HepG2 (cell line): Measurements from ENCODE around the gene SHANK3. TPM values are rescaled to one million over a fixed set of nuclear protein-coding genes. Genes with fewer than 3 reads are reported as not detected.

ENCODE experiments used
- ATAC-seq: fragments of 200-7000 bp; cut with Tn5 transposase; 3 replicates; pipeline ENCODE4 v1.9.1; 2020; ENCODE audit warnings: mild to moderate bottlenecking, moderate library complexity
- BruUV-seq: library from RNA; stranded (reverse); fragments of 400-500 nt; replicated peaks from 2 replicates; lab custom pipeline; 2021; lab: Mats Ljungman, UMichigan
- CTCF ChIA-PET: fragments of 300-600 bp; formaldehyde crosslinking; extraction: SDS; loops from one replicate; lab custom pipeline; 2021; ENCODE audit warnings: low total read pairs, inconsistent platforms, low intra/inter-chr PET ratio; lab: Yijun Ruan, JAX
- POLR2A ChIA-PET: fragments of 350-600 bp; sonication (Branson Sonifier 250); formaldehyde crosslinking; loops from one replicate; lab custom pipeline; 2020; ENCODE audit warnings: antibody characterized with exemption, inconsistent platforms; lab: Yijun Ruan, JAX
- DNase-seq: peaks from one replicate; pipeline ENCODE4 v3.0.0-alpha.2; 2015; ENCODE audit warnings: low spot score
- FAIRE-seq: peaks from 3 replicates; lab custom pipeline; 2011; peaks lifted over from hg19 to GRCh38; lab: Jason Lieb, UNC
- H2AFZ ChIP-seq: one replicate; pipeline ENCODE4 v1.6.1; 2011; ENCODE audit warnings: low read length, inconsistent platforms
- H3K27ac ChIP-seq: fragments of 300-600 bp; 3 replicates; pipeline ENCODE4 v1.8.0; 2011; ENCODE audit warnings: mixed run types, mild to moderate bottlenecking, mixed read lengths, low read length, inconsistent platforms; ENCODE audit not compliant: insufficient read depth; ENCODE audit errors: extremely low read length
- H3K27me3 ChIP-seq, 2 experiments: fragments of 200-600 bp in 1 of 2; 2 replicates in 1 of 2; 3 replicates in 1 of 2; pipeline versions ENCODE4 v1.6.0 to v1.8.0; 2011; ENCODE audit warnings: low read length in 2 of 2, mild to moderate bottlenecking in 2 of 2, moderate library complexity in 2 of 2, inconsistent platforms in 1 of 2; ENCODE audit not compliant: insufficient read depth in 2 of 2, control insufficient read depth in 1 of 2
- H3K36me3 ChIP-seq, 2 experiments: fragments of 200-600 bp in 1 of 2; replicated peaks in 1 of 2; 2 replicates in 1 of 2; 3 replicates in 1 of 2; pipeline versions ENCODE4 v1.5.1 to v1.8.0; 2011; ENCODE audit warnings: low read length in 2 of 2, inconsistent platforms in 1 of 2; ENCODE audit not compliant: insufficient read depth in 2 of 2, control insufficient read depth in 1 of 2
- H3K4me1 ChIP-seq: 2 replicates; pipeline ENCODE4 v1.5.1; 2012; ENCODE audit warnings: low read length, inconsistent platforms; ENCODE audit not compliant: insufficient read depth
- H3K4me2 ChIP-seq: 2 replicates; pipeline ENCODE4 v1.6.0; 2011; ENCODE audit warnings: low read depth, low read length, inconsistent platforms
- H3K4me3 ChIP-seq, 3 experiments: fragments of 200-600 bp in 1 of 3; sonication (generic), shearing (Covaris generic) in 1 of 3; replicated peaks in 1 of 3; 2 replicates each; pipeline ENCODE4 v1.5.1; 2011 to 2016; ENCODE audit warnings: low read length in 3 of 3, inconsistent platforms in 2 of 3, low read depth in 2 of 3, mild to moderate bottlenecking in 2 of 3, control low read depth in 1 of 3, mixed read lengths in 1 of 3; ENCODE audit not compliant: insufficient read depth in 1 of 3
- H3K79me2 ChIP-seq: one replicate; pipeline ENCODE4 v1.6.1; 2011; ENCODE audit warnings: low read length, inconsistent platforms; ENCODE audit not compliant: insufficient read depth
- H3K9ac ChIP-seq: 2 replicates; pipeline ENCODE4 v1.6.0; 2011; ENCODE audit warnings: mild to moderate bottlenecking, low read depth, low read length, inconsistent platforms; ENCODE audit not compliant: insufficient read depth
- H3K9me3 ChIP-seq: 2 replicates; pipeline ENCODE4 v1.5.1; 2012; ENCODE audit warnings: mild to moderate bottlenecking, low read length
- H4K20me1 ChIP-seq: 2 replicates; pipeline ENCODE4 v1.6.0; 2011; ENCODE audit warnings: inconsistent platforms, mild to moderate bottlenecking, low read length, moderate library complexity; ENCODE audit not compliant: insufficient read depth
- ELF1 ChIP-seq: sonication (generic); formaldehyde crosslinking; IDR thresholded peaks from 2 replicates; pipeline ENCODE4 v1.4.0; 2020; ENCODE audit warnings: missing genetic modification reagents
- ERF ChIP-seq: IDR thresholded peaks from 2 replicates; pipeline ENCODE4 v1.6.1; 2018; ENCODE audit warnings: missing biosample characterization, missing genetic modification reagents
- FOXP1 ChIP-seq, 2 experiments: fragments of 450-650 bp in 1 of 2; IDR thresholded peaks; 2 replicates each; pipeline ENCODE4 v1.6.1; 2017 to 2018; ENCODE audit warnings: antibody characterized with exemption in 1 of 2
- GATAD2A ChIP-seq: IDR thresholded peaks from 2 replicates; pipeline ENCODE4 v1.6.1; 2016
- SETDB1 ChIP-seq: sonication (generic); formaldehyde crosslinking; IDR thresholded peaks from 2 replicates; pipeline ENCODE4 v1.5.1; 2020; ENCODE audit warnings: missing genetic modification reagents, mild to moderate bottlenecking, borderline replicate concordance
- TFDP2 ChIP-seq: sonication (generic); formaldehyde crosslinking; IDR thresholded peaks from 2 replicates; pipeline ENCODE4 v1.4.0; 2020; ENCODE audit warnings: missing genetic modification reagents
- ZNF546 ChIP-seq: sonication (generic); formaldehyde crosslinking; conservative IDR thresholded peaks from 2 replicates; pipeline ENCODE4 v1.8.1; 2023; ENCODE audit warnings: mild to moderate bottlenecking, missing genetic modification reagents
- ZNF629 ChIP-seq: sonication (generic); formaldehyde crosslinking; conservative IDR thresholded peaks from 2 replicates; pipeline ENCODE4 v1.5.0; 2020; ENCODE audit warnings: missing genetic modification reagents
- WGBS: methylation state at CpG from one replicate; pipeline ENCODE4 v1.1.6; 2017; ENCODE audit warnings: low lambda C conversion rate; 5-methylcytosine and 5-hydroxymethylcytosine counted together
- in situ Hi-C: cut with HindIII; loops from 2 replicates; pipeline ENCODE4 v1.10.0; 2017; ENCODE audit warnings: low pct_unique_long_range_greater_than_20kb; ENCODE audit not compliant: extremely low pct_ligation_motif_present
- intact Hi-C: fragments of 100-400 bp; cut with micrococcal nuclease; formaldehyde crosslinking; loops from one replicate; pipeline ENCODE4 v1.10.0; 2022; ENCODE audit not compliant: unreplicated experiment
- polyA plus RNA-seq, 8 experiments: library from polyadenylated mRNA; depleted of rRNA in 3 of 8; stranded (reverse) in 7 of 8; unstranded in 1 of 8; fragments of >200 nt; fragmentation: Illumina TruSeq in 4 of 8; extraction: Trizol in 4 of 8; gene quantifications; 2 replicates each; pipeline versions ENCODE4 v1.2.1 to v1.2.3, GENCODE V29; 2011 to 2016; ENCODE audit warnings: low read depth in 4 of 8, missing spikeins in 1 of 8, mixed read lengths in 1 of 8; ENCODE audit not compliant: insufficient read depth in 1 of 8
- total RNA-seq, 5 experiments: library from RNA; depleted of rRNA; stranded (reverse); fragments of >200 nt; fragmentation: Illumina TruSeq; extraction: Trizol; gene quantifications; 2 replicates each; pipeline ENCODE4 v1.2.3, GENCODE V29; 2016; ENCODE audit warnings: low read depth in 1 of 5
- TF ChIP-seq, protein P1 (sequence below): sonication (generic); formaldehyde crosslinking; IDR thresholded peaks from 2 replicates; pipeline ENCODE4 v1.5.0; 2020; ENCODE audit warnings: missing genetic modification reagents, mild to moderate bottlenecking, borderline replicate concordance

SHANK3 gene
- total and polyA plus RNA-seq, 2 of the 13 experiments (the other 11 are each of a cell fraction or from before 2014, with no cell fraction given) = 2.9 to 4.6 TPM

GRCh38 chr22:50633086-50633485 is 39.5 kb upstream of the SHANK3 start:
- no peak overlapping the region for H3K4me3 ChIP-seq
- no peaks in the 10 kb centered on the region for H3K9me3 ChIP-seq
- intact Hi-C loops = no loop called here
- no peak overlapping the region for H3K4me2 ChIP-seq
- BruUV-seq = no TSS peak
- H3K4me1 ChIP-seq = peaks cover 12% of the 10 kb centered on the region
- no peak overlapping the region for H3K27ac ChIP-seq
- no peaks in the 10 kb centered on the region; a peak in 1 of 5 replicates for H3K27me3 ChIP-seq
- peak; percentile 19 for DNase-seq
- H2AFZ ChIP-seq = no peak overlapping the region
- in situ Hi-C loops = no loop called here
- ChIA-PET CTCF (no interaction called here), POLR2A (interaction anchor here (1.3 kb wide), 1 partner anchor 9 kb away, joined by 8 read pairs; no protein-coding TSS in a partner anchor)
- H3K36me3 ChIP-seq = no peaks in the 10 kb centered on the region
- no peak for FAIRE-seq
- WGBS = 92% methylated on average over 5 of the region's 5 CpGs
- no peak for ATAC-seq
- peaks cover 4% of the 10 kb centered on the region for H3K79me2 ChIP-seq
- H4K20me1 ChIP-seq = no peaks in the 10 kb centered on the region
- H3K9ac ChIP-seq = no peak overlapping the region
- TF ChIP-seq GATAD2A (CRISPR knock-in tag) = no peak
- no peak for TF ChIP-seq FOXP1 (IDR thresholded peaks at IDR 0.05)
- no peak for TF ChIP-seq FOXP1 (CRISPR knock-in tag; IDR thresholded peaks at IDR 0.05)
- no peak for TF ChIP-seq ERF (CRISPR knock-in tag)
- no peak for TF ChIP-seq SETDB1 (CRISPR knock-in tag)
- TF ChIP-seq TFDP2 (CRISPR knock-in tag) = no peak
- no peak for TF ChIP-seq ZNF546 (CRISPR knock-in tag)
- TF ChIP-seq, protein P1, sequence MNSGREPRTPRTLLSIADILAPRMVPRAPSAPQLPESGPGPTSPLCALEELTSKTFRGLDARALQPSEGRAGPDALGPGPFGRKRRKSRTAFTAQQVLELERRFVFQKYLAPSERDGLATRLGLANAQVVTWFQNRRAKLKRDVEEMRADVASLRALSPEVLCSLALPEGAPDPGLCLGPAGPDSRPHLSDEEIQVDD (CRISPR knock-in tag) = no peak
- no peak for TF ChIP-seq ELF1 (CRISPR knock-in tag)
- no peak for TF ChIP-seq ZNF629
